ENCODE data around the gene NEGR1. TPM values are rescaled to one million over a fixed set of nuclear protein-coding genes. Genes with fewer than 3 reads are reported as not detected.

The NEGR1 gene
- total and polyA plus RNA-seq, 2 donors (not counting 3 experiments of a cell fraction or from before 2014, with no cell fraction given): 6.8 to 21.8 TPM

GRCh38 chr1:72010094-72010431, 272.3 kb downstream of the NEGR1 start:
- Histone ChIP-seq H2AFZ (ENCODE audit: low read depth, low read length) (no peak overlapping the region), H3K4me2 (ENCODE audit: insufficient read depth, low read length) (no peak overlapping the region), H3K9me3 (replicated peaks; ENCODE audit: control insufficient read depth, insufficient read depth, low read length) (no peaks in the 10 kb centered on the region), H3K4me3 (replicated peaks in 1 of 3; ENCODE audit: insufficient read depth in 1 of 3, low read depth in 1 of 3, low read length in 3 of 3) (no peak overlapping the region), H3K9ac (replicated peaks; ENCODE audit: extremely low read depth, insufficient read depth, low read length) (no peak overlapping the region), H3K79me2 (ENCODE audit: control insufficient read depth, insufficient read depth, low read length) (no peaks in the 10 kb centered on the region), H3K9me1 (replicated peaks; ENCODE audit: control insufficient read depth, extremely low read depth, insufficient read depth, low read length) (no peaks in the 10 kb centered on the region), H3K4me1 (ENCODE audit: control insufficient read depth, extremely low read depth, insufficient read depth, low read length) (no peaks in the 10 kb centered on the region), H3K27ac (ENCODE audit: insufficient read depth, low read depth, low read length) (no peak overlapping the region), H3K27me3 (ENCODE audit: control insufficient read depth in 2 of 2, insufficient read depth in 2 of 2, low read length in 2 of 2) (no peaks in the 10 kb centered on the region), H3K36me3 (ENCODE audit: control insufficient read depth in 2 of 2, extremely low read depth in 1 of 2, insufficient read depth in 2 of 2, low read length in 2 of 2) (no peaks in the 10 kb centered on the region), H4K20me1 (replicated peaks; ENCODE audit: control insufficient read depth, extremely low read depth, insufficient read depth, low read length) (no peaks in the 10 kb centered on the region)
- ChIA-PET CTCF (interaction anchor here (1.2 to 1.7 kb wide), 2 partner anchors 12 to 28 kb away, joined by 3 to 8 read pairs; no protein-coding TSS in a partner anchor), POLR2A (interaction anchor here (0.7 kb wide), 1 partner anchor 124 kb away, joined by 3 read pairs; no protein-coding TSS in a partner anchor)
- intact Hi-C loops (cut with micrococcal nuclease) (no loop called here), dilution Hi-C loops (cut with MboI; ENCODE audit: extremely low pct_ligation_motif_present, low sequenced_read_pairs) (no loop called here)
- TF ChIP-seq POLR2A (IDR thresholded peaks at IDR 0.05; ENCODE audit: low read depth, low read length): no peak
- no peak for TF ChIP-seq GATA2 (IDR thresholded peaks at IDR 0.05; ENCODE audit: insufficient read depth, insufficient read length, low read depth, low read length)
- TF ChIP-seq MAX (IDR thresholded peaks at IDR 0.05; ENCODE audit: insufficient read depth, insufficient read length): no peak
- TF ChIP-seq FOS (IDR thresholded peaks at IDR 0.05; ENCODE audit: borderline replicate concordance, insufficient read depth, low read length): no peak
- TF ChIP-seq POLR2AphosphoS5 (IDR thresholded peaks at IDR 0.05; ENCODE audit: insufficient read depth, low read depth, low read length): no peak
- no peak for TF ChIP-seq EZH2 (IDR thresholded peaks at IDR 0.05; ENCODE audit: borderline replicate concordance, low read depth, low read length, severe bottlenecking)
- no peak for TF ChIP-seq JUN (IDR thresholded peaks at IDR 0.05; ENCODE audit: borderline replicate concordance, insufficient read depth, insufficient read length, low read depth)
- TF ChIP-seq, protein P1, sequence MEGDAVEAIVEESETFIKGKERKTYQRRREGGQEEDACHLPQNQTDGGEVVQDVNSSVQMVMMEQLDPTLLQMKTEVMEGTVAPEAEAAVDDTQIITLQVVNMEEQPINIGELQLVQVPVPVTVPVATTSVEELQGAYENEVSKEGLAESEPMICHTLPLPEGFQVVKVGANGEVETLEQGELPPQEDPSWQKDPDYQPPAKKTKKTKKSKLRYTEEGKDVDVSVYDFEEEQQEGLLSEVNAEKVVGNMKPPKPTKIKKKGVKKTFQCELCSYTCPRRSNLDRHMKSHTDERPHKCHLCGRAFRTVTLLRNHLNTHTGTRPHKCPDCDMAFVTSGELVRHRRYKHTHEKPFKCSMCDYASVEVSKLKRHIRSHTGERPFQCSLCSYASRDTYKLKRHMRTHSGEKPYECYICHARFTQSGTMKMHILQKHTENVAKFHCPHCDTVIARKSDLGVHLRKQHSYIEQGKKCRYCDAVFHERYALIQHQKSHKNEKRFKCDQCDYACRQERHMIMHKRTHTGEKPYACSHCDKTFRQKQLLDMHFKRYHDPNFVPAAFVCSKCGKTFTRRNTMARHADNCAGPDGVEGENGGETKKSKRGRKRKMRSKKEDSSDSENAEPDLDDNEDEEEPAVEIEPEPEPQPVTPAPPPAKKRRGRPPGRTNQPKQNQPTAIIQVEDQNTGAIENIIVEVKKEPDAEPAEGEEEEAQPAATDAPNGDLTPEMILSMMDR (IDR thresholded peaks at IDR 0.05; ENCODE audit: extremely low read depth in 1 of 2, insufficient read depth in 1 of 2, low read depth in 1 of 2, low read length in 2 of 2): no peak
- no peak for TF ChIP-seq MYC (IDR thresholded peaks at IDR 0.05; ENCODE audit: low read depth, low read length)
- BruUV-seq (replicated peaks): no TSS peak
- peak; percentile 4 for FAIRE-seq
- no peak for DNase-seq (ENCODE audit: low read depth, low spot score)
